Neural progenitor cell (in vitro differentiated cells): ENCODE data around the gene ALDH3B1.

Source experiments
- CTCF ChIP-seq: fragments of 200-600 bp; sonication (generic); IDR thresholded peaks from 2 replicates; pipeline ENCODE4 v1.5.1; 2017; ENCODE audit warnings: antibody characterized with exemption, mild to moderate bottlenecking
- EZH2 ChIP-seq: fragments of 200-600 bp; sonication (generic); IDR thresholded peaks from 2 replicates; pipeline ENCODE4 v1.6.1; 2017; ENCODE audit warnings: antibody characterized with exemption, mild to moderate bottlenecking, moderate library complexity
- EZH2phosphoT487 ChIP-seq: fragments of 200-600 bp; sonication (generic); IDR thresholded peaks from 2 replicates; pipeline ENCODE4 v1.6.1; 2017; ENCODE audit warnings: antibody characterized with exemption

- no peak for TF ChIP-seq CTCF
- no peak for TF ChIP-seq EZH2
- TF ChIP-seq EZH2phosphoT487, result no peak
Measured at GRCh38 chr11:68067991-68068390, 57.9 kb downstream of the ALDH3B1 start.
